Activated T-helper 17 cell treated with anti-CD3 and anti-CD28 coated beads, Interleukin-2, amount 50 U/mL, for 72 hours (primary cell): ENCODE results near the gene CYB5D1. TPM values are rescaled to one million over a fixed set of nuclear protein-coding genes. Genes with fewer than 3 reads are reported as not detected.
"Not testable (repeated sequence)": the region's sequence is repeated elsewhere in the genome, so short reads cannot be mapped to it uniquely, and the experiment has no call there.

Experiments
- ATAC-seq: fragments of 150-1000 bp; cut with Tn5 transposase; replicated peaks from 2 replicates; pipeline ENCODE4 v1.10.0; 2021; ENCODE audit warnings: mild to moderate bottlenecking, moderate library complexity
- H3K27ac Mint-ChIP-seq: one replicate; pipeline ENCODE4 v1.8.0; 2022; ENCODE audit warnings: mixed read lengths
- H3K27me3 Mint-ChIP-seq: one replicate; pipeline ENCODE4 v1.8.0; 2022; ENCODE audit warnings: mixed read lengths
- H3K36me3 Mint-ChIP-seq: one replicate; pipeline ENCODE4 v1.8.0; 2022; ENCODE audit warnings: low read depth, mild to moderate bottlenecking, mixed read lengths
- H3K4me1 Mint-ChIP-seq: one replicate; pipeline ENCODE4 v1.8.0; 2022; ENCODE audit warnings: mixed read lengths
- H3K4me3 Mint-ChIP-seq: one replicate; pipeline ENCODE4 v1.8.0; 2022; ENCODE audit warnings: mild to moderate bottlenecking, mixed read lengths
- H3K9me3 Mint-ChIP-seq: one replicate; pipeline ENCODE4 v1.8.0; 2022; ENCODE audit warnings: mixed read lengths
- total RNA-seq, 2 donors: library from RNA; stranded (reverse); gene quantifications; one replicate each; pipeline ENCODE4 v1.2.3, GENCODE V29; 2022

CYB5D1 gene
- total RNA-seq, 2 donors from 2014 or later, result 14.8 to 19.4 TPM

- peaks cover 31% of the 10 kb centered on the region for H3K36me3 Mint-ChIP-seq
- H3K27ac Mint-ChIP-seq, result no peak within 1 kb of the TSS
- ATAC-seq, result no peak
- H3K4me3 Mint-ChIP-seq, result peak within 1 kb of the TSS; percentile 15
- H3K4me1 Mint-ChIP-seq, result peaks cover 22% of the 10 kb centered on the region
- no peaks in the 10 kb centered on the region for H3K9me3 Mint-ChIP-seq
- H3K27me3 Mint-ChIP-seq, result no peaks in the 10 kb centered on the region
These were observed 2.7 kb upstream of the CYB5D1 start, which contains the start of gene TMEM88 for GRCh38 chr17:7854851-7855659. Gene TMEM88, plus strand, starts transcription at chr17:7855066. Its CDS starts 9 bp downstream, at chr17:7855075.

- no peaks in the 10 kb centered on the region for H3K27me3 Mint-ChIP-seq
- H3K9me3 Mint-ChIP-seq, result no peaks in the 10 kb centered on the region
- no peak for ATAC-seq
- H3K4me3 Mint-ChIP-seq, result no peak overlapping the region
- peaks cover 25% of the 10 kb centered on the region for H3K36me3 Mint-ChIP-seq
- no peak overlapping the region for H3K27ac Mint-ChIP-seq
- peaks cover 22% of the 10 kb centered on the region for H3K4me1 Mint-ChIP-seq
These were observed 2.2 kb upstream of the CYB5D1 start for GRCh38 chr17:7855660-7856010.

GRCh38 chr17:7856011-7856810 is 1.6 kb upstream of the CYB5D1 start:
- H3K27ac Mint-ChIP-seq, result no peak overlapping the region
- peaks cover 20% of the 10 kb centered on the region for H3K36me3 Mint-ChIP-seq

GRCh38 chr17:7856811-7857712 is 741 bp upstream of the CYB5D1 start, which contains the start of gene NAA38:
Gene NAA38, minus strand, starts transcription at chr17:7857559. Its CDS starts 96 bp downstream, at chr17:7857463.
- Mint-ChIP-seq H3K4me1 (peaks cover 18% of the 10 kb centered on the region), H3K36me3 (peaks cover 11% of the 10 kb centered on the region), H3K27ac (no peak within 1 kb of the TSS), H3K4me3 (no peak within 1 kb of the TSS), H3K27me3 (no peaks in the 10 kb centered on the region), H3K9me3 (no peaks in the 10 kb centered on the region)
- ATAC-seq, result peak; percentile 91

More at GRCh38 chr17:7856011-7856810, 1.6 kb upstream of the CYB5D1 start:
- Mint-ChIP-seq H3K27me3 (no peaks in the 10 kb centered on the region), H3K4me1 (peaks cover 18% of the 10 kb centered on the region), H3K4me3 (no peak overlapping the region), H3K9me3 (no peaks in the 10 kb centered on the region)
- ATAC-seq, result no peak

- no peaks in the 10 kb centered on the region for H3K9me3 Mint-ChIP-seq
- H3K36me3 Mint-ChIP-seq, result no peaks in the 10 kb centered on the region
- no peak overlapping the region for H3K27ac Mint-ChIP-seq
- H3K4me1 Mint-ChIP-seq, result peaks cover 18% of the 10 kb centered on the region
- H3K4me3 Mint-ChIP-seq, result no peak overlapping the region
- no peak for ATAC-seq
- H3K27me3 Mint-ChIP-seq, result no peaks in the 10 kb centered on the region
These were observed 663 bp downstream of the CYB5D1 start for GRCh38 chr17:7858522-7858810.

GRCh38 chr17:7859028-7859427 is 1.2 kb downstream of the CYB5D1 start:
- Mint-ChIP-seq H3K9me3 (no peaks in the 10 kb centered on the region), H3K4me1 (peaks cover 18% of the 10 kb centered on the region), H3K27ac (no peak overlapping the region), H3K36me3 (no peaks in the 10 kb centered on the region), H3K4me3 (no peak overlapping the region), H3K27me3 (no peaks in the 10 kb centered on the region)
- ATAC-seq, result no peak

- no peaks in the 10 kb centered on the region for H3K27me3 Mint-ChIP-seq
- peaks cover 22% of the 10 kb centered on the region for H3K4me1 Mint-ChIP-seq
- ATAC-seq, result no peak
- no peak overlapping the region for H3K27ac Mint-ChIP-seq
- H3K36me3 Mint-ChIP-seq, result peaks cover 8% of the 10 kb centered on the region
- H3K4me3 Mint-ChIP-seq, result no peak overlapping the region
- no peaks in the 10 kb centered on the region for H3K9me3 Mint-ChIP-seq
These were observed 5.1 kb downstream of the CYB5D1 start for GRCh38 chr17:7862692-7863437.

- not testable (repeated sequence) for H3K27ac Mint-ChIP-seq, ATAC-seq, H3K36me3 Mint-ChIP-seq, H3K4me3 Mint-ChIP-seq, H3K27me3 Mint-ChIP-seq, H3K9me3 Mint-ChIP-seq
- H3K4me1 Mint-ChIP-seq, result peaks cover 27% of the 10 kb centered on the region
These were observed 6.6 kb downstream of the CYB5D1 start for GRCh38 chr17:7864384-7864783.

- Mint-ChIP-seq H3K4me3 (no peak overlapping the region), H3K27ac (no peak overlapping the region), H3K4me1 (peaks cover 21% of the 10 kb centered on the region), H3K36me3 (peaks cover 8% of the 10 kb centered on the region), H3K9me3 (no peaks in the 10 kb centered on the region), H3K27me3 (no peaks in the 10 kb centered on the region)
- ATAC-seq, result no peak
These were observed 7.3 kb downstream of the CYB5D1 start for GRCh38 chr17:7864995-7865650.

GRCh38 chr17:7867881-7868329 is 10.1 kb downstream of the CYB5D1 start:
- Mint-ChIP-seq H3K36me3 (peaks cover 26% of the 10 kb centered on the region), H3K9me3 (no peaks in the 10 kb centered on the region), H3K4me3 (peak overlapping the region; percentile 50), H3K4me1 (peaks cover 21% of the 10 kb centered on the region), H3K27me3 (no peaks in the 10 kb centered on the region), H3K27ac (peak overlapping the region; percentile 73)
- ATAC-seq, result peak; percentile 55

- ATAC-seq, result no peak
These were observed 15.2 kb downstream of the CYB5D1 start for GRCh38 chr17:7873051-7873450.

GRCh38 chr17:7875804-7876370 is 18.1 kb downstream of the CYB5D1 start:
- Mint-ChIP-seq H3K36me3 (peaks cover 55% of the 10 kb centered on the region), H3K27ac (no peak overlapping the region), H3K9me3 (no peaks in the 10 kb centered on the region), H3K4me1 (peaks cover 17% of the 10 kb centered on the region), H3K4me3 (no peak overlapping the region), H3K27me3 (no peaks in the 10 kb centered on the region)
- ATAC-seq, result no peak

More at GRCh38 chr17:7873051-7873450, 15.2 kb downstream of the CYB5D1 start:
- H3K4me1 Mint-ChIP-seq, result peaks cover 27% of the 10 kb centered on the region
- H3K4me3 Mint-ChIP-seq, result no peak overlapping the region
- H3K9me3 Mint-ChIP-seq, result no peaks in the 10 kb centered on the region
- H3K27me3 Mint-ChIP-seq, result no peaks in the 10 kb centered on the region
- peak overlapping the region; percentile 62 for H3K27ac Mint-ChIP-seq
- H3K36me3 Mint-ChIP-seq, result peaks cover 56% of the 10 kb centered on the region

GRCh38 chr17:7878234-7878633 is 20.4 kb downstream of the CYB5D1 start:
- Mint-ChIP-seq H3K27ac (no peak overlapping the region), H3K4me3 (no peak overlapping the region), H3K4me1 (peaks cover 16% of the 10 kb centered on the region), H3K27me3 (no peaks in the 10 kb centered on the region), H3K9me3 (no peaks in the 10 kb centered on the region), H3K36me3 (peaks cover 34% of the 10 kb centered on the region)
- ATAC-seq, result no peak
